Hepatocyte (in vitro differentiated cells): ENCODE data around the gene SOAT2.

Experiments used
- EZH2 ChIP-seq: fragments of 200-600 bp; sonication (generic); IDR thresholded peaks from 2 replicates; pipeline ENCODE4 v1.6.1; 2016; ENCODE audit warnings: antibody characterized with exemption, mild to moderate bottlenecking, borderline replicate concordance
- EZH2phosphoT487 ChIP-seq: fragments of 200-600 bp; sonication (generic); IDR thresholded peaks from one replicate; pipeline ENCODE4 v1.6.1; 2018; ENCODE audit warnings: antibody characterized with exemption, mild to moderate bottlenecking, low read depth, moderate library complexity; ENCODE audit not compliant: unreplicated experiment, severe bottlenecking
- TF ChIP-seq, protein P1 (sequence below): fragments of 200-600 bp; sonication (generic); IDR thresholded peaks from 2 replicates; pipeline ENCODE4 v1.5.1; 2016; ENCODE audit warnings: antibody characterized with exemption, mild to moderate bottlenecking; ENCODE audit not compliant: poor library complexity

DNA sequence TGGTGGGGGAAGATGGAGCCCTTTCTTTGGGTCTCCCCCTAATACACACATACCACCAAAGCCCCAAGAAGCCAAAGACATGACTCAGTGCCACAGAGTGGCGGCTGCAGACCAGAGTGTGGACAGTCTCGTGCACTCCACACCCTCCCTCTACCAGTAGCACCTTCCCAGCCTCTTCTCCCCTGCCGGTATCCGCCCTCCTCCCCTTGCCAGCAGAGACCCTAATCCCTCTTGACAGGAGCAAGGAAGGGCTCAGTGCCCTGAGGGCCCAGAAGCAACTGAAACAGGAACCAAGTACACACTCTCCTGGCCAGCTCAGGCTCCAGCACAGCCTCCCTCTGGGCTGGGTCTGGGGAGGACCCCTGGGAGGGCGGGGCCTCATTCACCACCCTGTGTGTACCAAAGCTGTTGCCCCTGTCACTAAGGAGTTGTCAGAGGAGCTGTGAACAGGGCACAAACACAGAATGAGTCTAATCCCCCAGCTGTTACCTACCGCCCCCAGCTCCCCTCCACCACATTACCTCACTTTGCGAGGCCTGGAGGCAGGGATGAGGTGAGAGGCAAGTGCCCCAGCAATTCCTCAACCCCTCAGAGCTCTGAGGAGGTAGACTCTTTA is 32.3 kb upstream of the SOAT2 start:
- no peak for TF ChIP-seq EZH2
- TF ChIP-seq, protein P1, sequence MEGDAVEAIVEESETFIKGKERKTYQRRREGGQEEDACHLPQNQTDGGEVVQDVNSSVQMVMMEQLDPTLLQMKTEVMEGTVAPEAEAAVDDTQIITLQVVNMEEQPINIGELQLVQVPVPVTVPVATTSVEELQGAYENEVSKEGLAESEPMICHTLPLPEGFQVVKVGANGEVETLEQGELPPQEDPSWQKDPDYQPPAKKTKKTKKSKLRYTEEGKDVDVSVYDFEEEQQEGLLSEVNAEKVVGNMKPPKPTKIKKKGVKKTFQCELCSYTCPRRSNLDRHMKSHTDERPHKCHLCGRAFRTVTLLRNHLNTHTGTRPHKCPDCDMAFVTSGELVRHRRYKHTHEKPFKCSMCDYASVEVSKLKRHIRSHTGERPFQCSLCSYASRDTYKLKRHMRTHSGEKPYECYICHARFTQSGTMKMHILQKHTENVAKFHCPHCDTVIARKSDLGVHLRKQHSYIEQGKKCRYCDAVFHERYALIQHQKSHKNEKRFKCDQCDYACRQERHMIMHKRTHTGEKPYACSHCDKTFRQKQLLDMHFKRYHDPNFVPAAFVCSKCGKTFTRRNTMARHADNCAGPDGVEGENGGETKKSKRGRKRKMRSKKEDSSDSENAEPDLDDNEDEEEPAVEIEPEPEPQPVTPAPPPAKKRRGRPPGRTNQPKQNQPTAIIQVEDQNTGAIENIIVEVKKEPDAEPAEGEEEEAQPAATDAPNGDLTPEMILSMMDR: no peak
- TF ChIP-seq EZH2phosphoT487: no peak
